ENCODE measurements around the gene IL1B.

- TF ChIP-seq CTCF (conservative IDR thresholded peaks at IDR 0.05) (no peak), ZFX (IDR thresholded peaks at IDR 0.05) (no peak)
Observed at GRCh38 chr2:112800881-112801583, 35.5 kb downstream of the IL1B start.

All from C4-2B (cell line).